Vagina (tissue), 2 donors: Measurements from ENCODE around the gene TEF. TPM values are rescaled to one million over a fixed set of nuclear protein-coding genes. Genes with fewer than 3 reads are reported as not detected.

Experiments
- DNase-seq, 2 donors: peaks; one replicate each; pipeline ENCODE4 v3.0.0-alpha.2; 2017; ENCODE audit errors: extremely low spot score in 2 of 2
- H3K27ac ChIP-seq: fragments of 200-600 bp; sonication (generic); one replicate; pipeline ENCODE4 v1.5.1; 2019
- H3K27me3 ChIP-seq: fragments of 200-600 bp; sonication (generic); one replicate; pipeline ENCODE4 v1.5.1; 2019
- H3K36me3 ChIP-seq, 2 donors: fragments of 200-600 bp; sonication (generic); one replicate each; pipeline ENCODE4 v1.5.1; 2017 to 2019
- H3K4me1 ChIP-seq: fragments of 200-600 bp; sonication (generic); one replicate; pipeline ENCODE4 v1.5.1; 2019
- H3K4me3 ChIP-seq, 2 donors: fragments of 200-600 bp; sonication (generic); 1 replicate in 1 of 2; 2 replicates in 1 of 2; pipeline ENCODE4 v1.5.1; 2016 to 2019
- H3K9me3 ChIP-seq: fragments of 200-600 bp; sonication (generic); one replicate; pipeline ENCODE4 v1.5.1; 2019
- CTCF ChIP-seq, 3 experiments: fragments of 450-650 bp in 2 of 3; fragments of 200-600 bp in 1 of 3; sonication (generic) in 1 of 3; IDR thresholded peaks; one replicate each; pipeline ENCODE4 v1.5.1; 2017 to 2019; ENCODE audit warnings: antibody characterized with exemption in 3 of 3, mild to moderate bottlenecking in 2 of 3, moderate library complexity in 2 of 3
- POLR2A ChIP-seq, 2 donors: fragments of 450-650 bp; IDR thresholded peaks; one replicate each; pipeline ENCODE4 v1.6.1; 2017; ENCODE audit warnings: antibody characterized with exemption in 2 of 2, mild to moderate bottlenecking in 2 of 2, moderate library complexity in 2 of 2
- POLR2AphosphoS5 ChIP-seq, 2 donors: sonication (generic); formaldehyde crosslinking; IDR thresholded peaks; one replicate each; pipeline ENCODE4 v1.9.0; 2017; ENCODE audit warnings: antibody characterized with exemption in 2 of 2, mild to moderate bottlenecking in 2 of 2, low read depth in 1 of 2; ENCODE audit not compliant: insufficient read depth in 1 of 2
- intact Hi-C: fragments of 100-400 bp; cut with DNase I; formaldehyde crosslinking; loops from one replicate; pipeline ENCODE4 v1.15.1; 2023
- total RNA-seq: library from RNA; depleted of rRNA; stranded (reverse); fragments of >200 nt; gene quantifications from one replicate; pipeline ENCODE4 v1.2.3, GENCODE V29; 2016

Gene TEF
- total RNA-seq, 1 donor from 2014 or later = 12.0 TPM

GRCh38 chr22:41415554-41415953 lies 33.8 kb downstream of the TEF start:
- peaks cover 72% of the 10 kb centered on the region for H3K4me1 ChIP-seq
- peak overlapping the region; percentile 99 for H3K27ac ChIP-seq
- no peaks in the 10 kb centered on the region for H3K27me3 ChIP-seq
- H3K4me3 ChIP-seq = no peak overlapping the region
- no peak for DNase-seq
- intact Hi-C loops = no loop called here
- no peaks in the 10 kb centered on the region for H3K9me3 ChIP-seq
- no peak for TF ChIP-seq CTCF (IDR thresholded peaks at IDR 0.05)
- no peak for TF ChIP-seq POLR2AphosphoS5 (IDR thresholded peaks at IDR 0.05; ENCODE audit: insufficient read depth in 1 of 2, low read depth in 1 of 2)
- TF ChIP-seq POLR2A (IDR thresholded peaks at IDR 0.05) = no peak
- H3K36me3 ChIP-seq = no peaks in the 10 kb centered on the region

GRCh38 chr22:41417622-41418390 lies 36.1 kb downstream of the TEF start:
- DNase-seq = no peak
- Histone ChIP-seq H3K4me1 (peaks cover 49% of the 10 kb centered on the region), H3K36me3 (peaks cover 0 to 1% of the 10 kb centered on the region in 2 donors), H3K9me3 (no peaks in the 10 kb centered on the region), H3K27me3 (no peaks in the 10 kb centered on the region), H3K27ac (peak overlapping the region; percentile 65), H3K4me3 (peak overlapping the region in 1 of 2 donors; percentile 7)
- peak; percentile 71 to 82 for TF ChIP-seq POLR2AphosphoS5 (IDR thresholded peaks at IDR 0.05; ENCODE audit: insufficient read depth in 1 of 2, low read depth in 1 of 2)
- TF ChIP-seq CTCF (IDR thresholded peaks at IDR 0.05) = no peak
- intact Hi-C loops = no loop called here

GRCh38 chr22:41418717-41419116 lies 37.0 kb downstream of the TEF start:
- TF ChIP-seq POLR2AphosphoS5 (IDR thresholded peaks at IDR 0.05; ENCODE audit: insufficient read depth in 1 of 2, low read depth in 1 of 2) (no peak), POLR2A (IDR thresholded peaks at IDR 0.05) (no peak), CTCF (IDR thresholded peaks at IDR 0.05) (no peak)
- peaks cover 45% of the 10 kb centered on the region for H3K4me1 ChIP-seq

GRCh38 chr22:41425660-41426365 lies 44.1 kb downstream of the TEF start:
- Histone ChIP-seq H3K36me3 (peaks cover 0 to 9% of the 10 kb centered on the region in 2 donors), H3K27ac (no peak overlapping the region), H3K9me3 (no peaks in the 10 kb centered on the region), H3K27me3 (no peaks in the 10 kb centered on the region), H3K4me1 (no peaks in the 10 kb centered on the region), H3K4me3 (no peak overlapping the region)
- no peak for TF ChIP-seq POLR2A (IDR thresholded peaks at IDR 0.05)
- TF ChIP-seq CTCF (IDR thresholded peaks at IDR 0.05) = no peak
- no peak for TF ChIP-seq POLR2AphosphoS5 (IDR thresholded peaks at IDR 0.05; ENCODE audit: insufficient read depth in 1 of 2, low read depth in 1 of 2)
- intact Hi-C loops = no loop called here
- DNase-seq = no peak

More at GRCh38 chr22:41418717-41419116, 37.0 kb downstream of the TEF start:
- H3K9me3 ChIP-seq = no peaks in the 10 kb centered on the region
- no peaks in the 10 kb centered on the region for H3K27me3 ChIP-seq
- peaks cover 0 to 4% of the 10 kb centered on the region in 2 donors for H3K36me3 ChIP-seq
- H3K4me3 ChIP-seq = no peak overlapping the region
- intact Hi-C loops = no loop called here
- H3K27ac ChIP-seq = peak overlapping the region; percentile 65
- DNase-seq = no peak
